ENCODE data around the gene LTBR.
"Not testable (repeated sequence)": the region's sequence is repeated elsewhere in the genome, so short reads cannot be mapped to it uniquely, and the experiment has no call there.

The LTBR gene

DNA sequence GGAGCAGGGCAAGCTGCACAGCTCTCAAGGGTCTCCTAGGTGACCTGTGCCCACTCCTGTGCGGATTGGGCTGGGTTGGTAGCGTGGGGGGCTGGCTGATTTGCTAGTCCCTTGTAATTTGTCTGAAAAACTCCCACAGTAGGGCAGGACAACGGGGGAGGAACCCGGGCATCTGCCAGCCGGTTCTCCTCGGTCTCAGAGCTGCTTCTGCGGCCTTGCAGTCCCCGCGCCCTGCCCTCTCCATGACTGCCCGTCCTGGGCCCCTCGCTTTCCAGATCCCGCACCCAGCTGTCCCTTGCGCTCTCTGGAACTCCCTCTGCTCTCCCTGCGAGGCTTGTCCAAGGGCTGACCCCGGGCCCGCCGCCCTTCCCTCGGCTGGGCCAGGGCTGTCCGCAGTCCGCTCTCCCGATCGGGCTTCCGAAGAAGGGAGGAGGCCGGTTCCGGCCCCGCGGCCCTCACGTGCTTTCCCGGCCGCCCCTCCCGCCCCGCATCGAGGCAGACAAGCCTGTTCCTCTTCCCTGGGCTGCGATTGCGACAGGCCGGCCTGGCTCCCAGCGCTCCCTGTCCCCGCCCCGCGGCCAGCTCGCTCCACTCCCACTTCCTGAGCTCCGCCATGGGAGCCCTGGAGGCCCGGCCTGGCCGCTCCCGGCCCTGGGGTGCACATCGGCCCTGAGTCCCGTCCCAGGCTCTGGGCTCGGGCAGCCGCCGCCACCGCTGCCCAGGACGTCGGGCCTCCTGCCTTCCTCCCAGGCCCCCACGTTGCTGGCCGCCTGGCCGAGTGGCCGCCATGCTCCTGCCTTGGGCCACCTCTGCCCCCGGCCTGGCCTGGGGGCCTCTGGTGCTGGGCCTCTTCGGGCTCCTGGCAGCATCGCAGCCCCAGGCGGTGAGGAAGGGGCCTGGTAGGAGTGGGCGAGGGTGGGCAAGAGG lies at the start of gene LTBR:
TSS of gene LTBR (plus strand) at position 591 of the 927 bp plus-strand sequence. CDS start at position 788, 197 bp downstream.
- peak; percentile 90 for DNase-seq (ENCODE audit: low spot score)

GRCh38 chr12:6334359-6334758 lies 49.6 kb upstream of the LTBR start:
- no peak for DNase-seq (ENCODE audit: low spot score)

GRCh38 chr12:6334940-6335450 lies 49.0 kb upstream of the LTBR start:
- DNase-seq (ENCODE audit: low spot score) = peak; percentile 63

GRCh38 chr12:6335451-6336078 lies 48.4 kb upstream of the LTBR start:
- peak; percentile 95 for DNase-seq (ENCODE audit: low spot score)

GRCh38 chr12:6336079-6336888 lies 47.7 kb upstream of the LTBR start:
- peak; percentile 98 for DNase-seq (ENCODE audit: low spot score)

DNA sequence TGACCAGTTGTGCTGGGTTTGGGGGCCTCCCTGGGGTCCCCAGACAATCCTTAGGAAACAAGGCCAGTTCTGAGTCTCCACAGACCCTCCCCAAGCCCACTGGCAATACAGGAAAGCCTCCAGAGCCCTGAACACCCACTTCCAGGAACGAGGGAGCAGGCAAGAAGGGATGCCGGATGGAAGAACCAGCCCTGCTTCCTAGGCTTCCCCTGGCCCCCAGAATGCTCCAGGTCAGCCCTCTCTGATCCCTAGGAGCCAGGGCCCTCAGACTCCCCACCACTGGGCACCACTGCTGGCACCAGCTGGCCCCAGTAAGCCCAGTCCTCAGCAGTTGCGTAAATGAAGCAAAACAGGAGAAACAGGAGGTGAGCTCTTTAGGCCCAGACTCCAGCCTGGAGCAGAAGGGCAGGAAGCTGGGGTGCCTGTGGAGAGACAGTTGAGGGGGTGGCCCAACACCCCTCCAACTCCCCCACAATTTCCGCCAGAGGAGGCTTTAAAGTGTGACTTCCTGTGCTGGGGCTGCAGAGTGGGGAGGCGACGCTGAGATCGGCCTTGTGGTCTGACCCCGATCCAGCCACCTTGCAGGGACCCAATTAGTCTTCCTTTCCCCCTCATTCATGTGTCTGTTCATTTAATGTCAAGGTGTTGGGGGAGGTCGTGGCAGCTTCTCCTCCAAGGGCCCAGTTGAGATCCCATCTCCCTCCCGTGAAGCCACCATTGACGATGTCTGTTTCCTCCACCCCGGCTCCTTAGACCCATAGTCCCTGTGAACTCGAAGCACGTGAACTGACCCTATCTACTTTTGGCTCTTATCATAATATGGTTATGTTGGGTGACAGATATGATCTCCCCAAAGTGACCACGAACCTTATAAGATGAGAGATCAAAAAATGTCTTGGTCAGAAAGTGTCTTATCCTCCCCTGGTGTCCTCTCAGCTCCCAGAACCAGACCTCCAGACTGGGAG lies 46.8 kb upstream of the LTBR start:
- DNase-seq (ENCODE audit: low spot score) = no peak

GRCh38 chr12:6337958-6338433 lies 46.0 kb upstream of the LTBR start:
- no peak for DNase-seq (ENCODE audit: low spot score)

- DNase-seq (ENCODE audit: low spot score) = not testable (repeated sequence)
Observed at GRCh38 chr12:6338536-6338935, 45.4 kb upstream of the LTBR start.

- no peak for DNase-seq (ENCODE audit: low spot score)
Observed at GRCh38 chr12:6338955-6339354, 45.0 kb upstream of the LTBR start.

DNA sequence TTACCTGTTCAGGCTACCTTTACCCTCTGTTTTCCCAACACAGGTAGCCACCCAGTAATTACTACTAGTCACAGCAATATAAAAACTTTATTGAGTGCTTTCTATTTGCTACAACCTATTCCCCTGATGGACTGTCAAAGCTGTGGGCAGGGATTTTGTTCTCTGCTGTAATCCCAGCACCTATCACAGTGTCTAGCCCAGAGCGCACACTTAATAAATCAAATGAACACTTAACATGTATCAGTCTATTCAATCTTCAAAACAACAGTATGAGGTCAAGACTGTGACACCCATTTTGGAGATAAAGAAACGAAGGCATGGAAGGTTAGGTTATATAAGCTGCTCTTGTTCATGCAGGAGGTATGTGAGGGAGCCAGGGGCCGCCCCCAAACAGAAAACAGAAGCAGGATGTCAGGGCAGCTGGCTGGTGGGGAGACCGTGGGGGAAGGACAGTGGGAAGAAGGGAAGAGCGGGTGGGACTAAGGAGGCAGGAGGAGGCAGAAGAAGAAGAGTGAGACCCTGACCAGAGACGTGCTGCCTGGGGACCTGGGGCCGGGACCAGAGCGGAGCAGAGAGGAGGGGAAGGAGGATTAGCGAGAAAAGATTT lies 43.8 kb upstream of the LTBR start:
- DNase-seq (ENCODE audit: low spot score) = no peak

DNA sequence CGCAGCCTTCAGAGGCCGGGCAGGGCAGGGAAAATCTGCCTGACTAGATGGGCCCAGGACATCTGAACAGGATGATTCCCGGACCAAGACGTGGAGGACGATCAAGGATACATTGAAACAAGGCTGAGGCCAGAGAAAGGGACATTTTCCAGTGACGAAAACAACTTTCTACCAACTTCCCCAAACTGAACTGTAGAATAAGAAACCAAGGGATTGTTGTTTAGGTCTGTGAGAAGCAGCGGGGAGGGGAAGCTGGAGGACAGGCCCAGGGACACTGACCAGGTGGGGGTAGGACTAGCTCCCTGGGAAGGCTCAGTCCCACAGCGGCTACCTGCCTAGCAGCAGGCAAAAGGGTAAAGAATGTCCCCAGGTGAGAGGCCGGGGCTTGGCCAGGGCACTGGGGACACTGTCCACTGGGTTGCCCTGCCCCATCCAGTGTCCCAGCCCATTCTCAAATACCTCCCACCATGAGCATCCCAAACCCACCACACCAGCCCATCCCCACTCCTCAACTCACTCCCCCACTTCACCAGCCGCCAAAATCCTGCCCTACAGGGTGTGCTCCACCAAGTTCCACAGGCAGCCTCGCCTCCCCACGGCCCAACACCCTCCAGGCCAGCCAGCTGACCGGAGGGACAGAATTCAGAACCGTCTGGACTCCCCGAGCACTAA lies 43.1 kb upstream of the LTBR start:
- no peak for DNase-seq (ENCODE audit: low spot score)

- peak; percentile 84 for DNase-seq (ENCODE audit: low spot score)
Observed at GRCh38 chr12:6341417-6342139, 42.4 kb upstream of the LTBR start, which contains the start of gene TNFRSF1A. TSS of gene TNFRSF1A (minus strand) at chr12:6342076. CDS start at chr12:6341814, 262 bp downstream.

DNA sequence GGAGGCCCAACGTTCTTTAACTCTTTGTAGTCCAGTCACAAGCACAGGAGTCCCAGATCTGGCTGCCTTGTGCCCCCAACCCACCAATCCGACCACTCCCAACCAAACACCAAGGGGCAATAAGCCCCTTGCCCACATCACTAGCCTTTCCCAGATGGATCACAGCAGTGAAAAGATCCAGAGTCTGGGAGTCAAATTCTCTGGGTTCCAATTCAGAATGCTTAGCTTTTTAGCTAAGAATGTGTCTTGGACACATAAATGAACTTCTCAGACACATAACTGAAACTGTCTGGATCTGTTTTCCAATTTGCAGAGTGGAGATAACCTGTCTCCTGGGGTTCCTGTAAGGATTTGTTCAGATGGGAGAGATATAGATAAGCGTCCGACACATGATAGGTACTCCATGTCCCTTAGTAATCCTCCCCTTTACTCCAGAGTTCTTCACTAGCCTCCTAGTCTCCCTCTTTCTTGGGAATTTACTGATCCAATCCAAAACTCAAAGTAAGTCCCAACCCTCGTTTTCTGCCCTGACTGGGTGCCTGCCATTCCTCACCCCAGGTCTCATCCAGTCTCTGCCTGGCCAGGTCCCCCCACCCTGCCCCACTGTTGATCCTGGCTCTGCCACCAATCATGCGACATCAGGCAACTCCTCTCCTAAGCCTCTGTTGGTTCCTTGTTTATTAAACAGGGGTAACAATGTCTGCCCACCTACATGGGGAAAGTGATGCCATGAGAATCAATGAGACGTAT lies 41.6 kb upstream of the LTBR start:
- no peak for DNase-seq (ENCODE audit: low spot score)

DNA sequence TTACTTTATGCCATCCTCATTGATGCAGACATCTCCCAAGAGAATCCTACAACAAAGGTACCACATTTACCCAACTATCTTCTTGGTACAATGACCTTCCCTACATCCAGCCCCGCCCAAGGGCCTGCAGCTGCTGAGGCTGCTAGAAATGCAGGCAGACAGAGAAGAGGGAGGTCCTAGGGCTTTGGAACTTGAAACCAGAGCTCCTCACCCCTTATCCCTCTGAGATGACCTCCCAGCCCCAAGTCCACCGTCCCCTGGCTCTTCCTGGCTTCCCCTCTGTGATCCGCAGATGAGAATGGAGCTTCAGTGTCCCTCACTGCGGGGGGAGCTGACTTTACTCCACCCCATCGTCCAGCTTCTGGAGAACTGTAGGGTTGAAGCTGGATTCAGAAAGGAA lies 40.4 kb upstream of the LTBR start:
- no peak for DNase-seq (ENCODE audit: low spot score)

DNA sequence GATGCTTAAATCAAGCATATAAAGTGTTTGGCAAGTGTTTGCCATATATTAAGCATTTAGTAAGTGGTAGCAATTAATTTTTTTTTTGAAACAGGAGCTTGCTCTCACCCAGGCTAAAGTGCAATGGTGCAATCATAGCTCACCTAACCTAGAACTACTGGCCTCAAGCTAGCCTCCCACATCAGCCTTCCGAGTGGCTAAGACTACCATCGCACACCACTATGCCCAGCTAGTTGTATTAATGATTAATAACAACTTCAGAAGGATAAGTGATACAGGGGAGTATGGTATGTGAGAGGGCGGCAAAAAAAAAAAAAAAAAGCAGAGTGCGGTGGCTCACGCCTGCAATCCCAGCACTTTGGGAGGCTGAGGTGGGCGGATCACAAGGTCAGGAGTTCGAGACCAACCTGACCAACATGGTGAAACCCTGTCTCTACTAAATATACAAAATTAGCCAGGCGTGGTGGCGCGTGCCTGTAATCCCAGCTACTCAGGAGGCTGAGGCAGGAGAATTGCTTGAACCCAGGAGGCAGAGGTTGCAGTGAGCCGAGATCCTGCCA lies 39.8 kb upstream of the LTBR start:
- DNase-seq (ENCODE audit: low spot score) = not testable (repeated sequence)

GRCh38 chr12:6345319-6346091 lies 38.5 kb upstream of the LTBR start:
- DNase-seq (ENCODE audit: low spot score) = no peak

DNA sequence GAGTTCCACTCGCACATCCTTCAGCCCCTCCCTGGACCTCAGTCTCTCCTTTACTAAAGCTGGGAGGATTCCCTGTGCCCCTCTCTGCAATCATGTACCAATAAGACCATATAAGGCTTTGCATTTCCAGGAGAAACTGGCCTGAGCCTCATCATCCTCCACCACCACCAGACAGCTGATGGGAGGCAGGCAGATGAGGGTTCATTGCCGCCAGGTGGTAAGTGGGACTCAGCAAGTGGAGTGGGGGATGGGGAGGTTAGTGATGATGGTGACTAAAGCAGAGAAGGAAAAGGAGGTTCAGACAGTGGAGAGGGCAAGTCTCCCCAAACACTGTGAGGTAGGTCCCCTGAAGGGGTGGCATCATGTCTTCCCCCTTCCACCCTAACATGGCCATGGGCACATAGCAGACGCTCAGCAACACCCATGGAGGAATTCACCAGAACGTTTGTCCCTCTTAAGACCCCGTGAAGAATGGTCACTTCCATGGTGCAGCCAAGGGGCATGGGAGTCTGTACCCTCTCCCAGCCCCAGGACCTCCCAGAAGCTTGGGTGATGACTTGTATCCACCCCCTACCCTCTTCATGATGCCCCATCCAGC lies 37.6 kb upstream of the LTBR start:
- no peak for DNase-seq (ENCODE audit: low spot score)

All from SW480 (cell line).